ENCODE results near the gene GSTCD.

DNA sequence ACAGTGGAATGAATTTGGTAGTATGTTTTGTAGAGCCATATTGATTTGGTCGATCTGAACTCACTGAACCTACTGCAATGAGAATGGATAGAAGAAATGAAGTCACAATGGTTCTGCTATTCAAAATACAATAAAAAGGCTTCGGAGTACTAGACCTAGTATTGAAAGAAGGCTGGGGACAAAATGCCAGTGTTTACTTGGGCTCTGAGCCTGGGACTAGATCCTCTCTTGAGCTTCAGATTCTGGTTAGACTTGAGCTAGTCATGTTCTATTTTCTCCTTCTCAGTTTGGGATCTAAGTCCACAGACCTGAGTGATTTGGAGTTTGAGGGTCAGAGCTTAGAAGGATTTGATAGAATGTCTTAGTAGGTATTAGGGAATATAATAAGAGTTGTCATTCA is 10.0 kb upstream of the GSTCD start:
- TF ChIP-seq, protein P1, sequence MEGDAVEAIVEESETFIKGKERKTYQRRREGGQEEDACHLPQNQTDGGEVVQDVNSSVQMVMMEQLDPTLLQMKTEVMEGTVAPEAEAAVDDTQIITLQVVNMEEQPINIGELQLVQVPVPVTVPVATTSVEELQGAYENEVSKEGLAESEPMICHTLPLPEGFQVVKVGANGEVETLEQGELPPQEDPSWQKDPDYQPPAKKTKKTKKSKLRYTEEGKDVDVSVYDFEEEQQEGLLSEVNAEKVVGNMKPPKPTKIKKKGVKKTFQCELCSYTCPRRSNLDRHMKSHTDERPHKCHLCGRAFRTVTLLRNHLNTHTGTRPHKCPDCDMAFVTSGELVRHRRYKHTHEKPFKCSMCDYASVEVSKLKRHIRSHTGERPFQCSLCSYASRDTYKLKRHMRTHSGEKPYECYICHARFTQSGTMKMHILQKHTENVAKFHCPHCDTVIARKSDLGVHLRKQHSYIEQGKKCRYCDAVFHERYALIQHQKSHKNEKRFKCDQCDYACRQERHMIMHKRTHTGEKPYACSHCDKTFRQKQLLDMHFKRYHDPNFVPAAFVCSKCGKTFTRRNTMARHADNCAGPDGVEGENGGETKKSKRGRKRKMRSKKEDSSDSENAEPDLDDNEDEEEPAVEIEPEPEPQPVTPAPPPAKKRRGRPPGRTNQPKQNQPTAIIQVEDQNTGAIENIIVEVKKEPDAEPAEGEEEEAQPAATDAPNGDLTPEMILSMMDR (IDR thresholded peaks at IDR 0.05), result no peak
- TF ChIP-seq POLR2AphosphoS5 (IDR thresholded peaks at IDR 0.05) (no peak), POLR2A (IDR thresholded peaks at IDR 0.05) (no peak), EP300 (IDR thresholded peaks at IDR 0.05) (no peak)
